SK-N-SH (cell line): ENCODE measurements around the gene SATL1. TPM values are rescaled to one million over a fixed set of nuclear protein-coding genes. Genes with fewer than 3 reads are reported as not detected.

ENCODE experiments used
- CTCF ChIA-PET: fragments of 300-600, 350-600 bp; formaldehyde crosslinking; extraction: SDS; loops from one replicate; lab custom pipeline; 2021; lab: Yijun Ruan, JAX
- POLR2A ChIA-PET: fragments of 350-600 bp; sonication (Branson Sonifier 250); formaldehyde crosslinking; extraction: SDS; loops from one replicate; lab custom pipeline; 2020; ENCODE audit warnings: antibody characterized with exemption, inconsistent platforms; lab: Yijun Ruan, JAX
- DNase-seq: peaks from one replicate; pipeline ENCODE4 v3.0.0; 2012
- H2AFZ ChIP-seq: fragments of 200-600 bp; sonication (generic); 2 replicates; pipeline ENCODE4 v1.8.1; 2016; ENCODE audit warnings: antibody characterized with exemption, mild to moderate bottlenecking, low read depth
- H3F3A ChIP-seq: fragments of 200-600 bp; sonication (generic); replicated peaks from 2 replicates; pipeline ENCODE3; 2016; ENCODE audit warnings: antibody characterized with exemption, mild to moderate bottlenecking; ENCODE audit not compliant: insufficient read depth
- H3K27ac ChIP-seq, 2 experiments: fragments of 200-500 bp in 1 of 2; fragments of 200-600 bp in 1 of 2; sonication (Bioruptor generic) in 1 of 2; sonication (generic), shearing (Covaris generic) in 1 of 2; 2 replicates each; pipeline versions ENCODE4 v1.5.1 to v1.6.1; 2014 to 2016; ENCODE audit warnings: low read depth in 2 of 2, inconsistent platforms in 1 of 2, low read length in 1 of 2, mild to moderate bottlenecking in 1 of 2, mixed read lengths in 1 of 2
- H3K27me3 ChIP-seq: fragments of 200-600 bp; sonication (generic), shearing (Covaris generic); 2 replicates; pipeline ENCODE4 v1.6.1; 2016; ENCODE audit warnings: mixed run types; ENCODE audit not compliant: insufficient read depth
- H3K36me3 ChIP-seq, 2 experiments: fragments of 200-500 bp in 1 of 2; fragments of 200-600 bp in 1 of 2; sonication (Bioruptor generic) in 1 of 2; sonication (generic) in 1 of 2; replicated peaks in 1 of 2; 2 replicates each; pipeline versions ENCODE3 to v1.5.1; 2014 to 2016; ENCODE audit warnings: low read length in 1 of 2, mild to moderate bottlenecking in 1 of 2; ENCODE audit not compliant: insufficient read depth in 2 of 2, control insufficient read depth in 1 of 2
- H3K4me1 ChIP-seq, 2 experiments: fragments of 200-500 bp in 1 of 2; fragments of 200-600 bp in 1 of 2; sonication (Bioruptor generic) in 1 of 2; sonication (generic), shearing (Covaris generic) in 1 of 2; 2 replicates each; pipeline versions ENCODE4 v1.5.1 to v1.6.1; 2014 to 2016; ENCODE audit warnings: low read depth in 1 of 2, low read length in 1 of 2, mixed run types in 1 of 2; ENCODE audit not compliant: insufficient read depth in 2 of 2, control insufficient read depth in 1 of 2
- H3K4me2 ChIP-seq: fragments of 200-600 bp; sonication (generic), shearing (Covaris generic); 2 replicates; pipeline ENCODE4 v1.6.1; 2017; ENCODE audit warnings: mixed run types
- H3K4me3 ChIP-seq, 2 experiments: fragments of 200-500 bp in 1 of 2; fragments of 200-600 bp in 1 of 2; sonication (Bioruptor generic) in 1 of 2; sonication (generic), shearing (Covaris generic) in 1 of 2; 2 replicates each; pipeline versions ENCODE4 v1.5.1 to v1.8.1; 2014 to 2016; ENCODE audit warnings: low read depth in 2 of 2, inconsistent platforms in 1 of 2, low read length in 1 of 2, mild to moderate bottlenecking in 1 of 2, mixed read lengths in 1 of 2, moderate library complexity in 1 of 2
- H3K79me2 ChIP-seq: fragments of 200-600 bp; sonication (generic); 2 replicates; pipeline ENCODE4 v1.8.1; 2017; ENCODE audit warnings: mild to moderate bottlenecking; ENCODE audit not compliant: insufficient read depth
- H3K9ac ChIP-seq: fragments of 200-600 bp; sonication (generic); 2 replicates; pipeline ENCODE4 v1.6.1; 2017; ENCODE audit warnings: mixed run types
- H3K9me2 ChIP-seq: fragments of 200-600 bp; sonication (generic); 2 replicates; pipeline ENCODE4 v1.6.1; 2017; ENCODE audit warnings: mixed run types
- H3K9me3 ChIP-seq: fragments of 200-600 bp; sonication (generic); 2 replicates; pipeline ENCODE4 v1.6.1; 2017; ENCODE audit warnings: mixed run types, mild to moderate bottlenecking, moderate library complexity
- H4K20me1 ChIP-seq: fragments of 200-600 bp; sonication (generic); 2 replicates; pipeline ENCODE4 v1.6.1; 2017; ENCODE audit warnings: mild to moderate bottlenecking, mixed run types; ENCODE audit not compliant: insufficient read depth
- FOXJ3 ChIP-seq: sonication (generic); formaldehyde crosslinking; IDR thresholded peaks from 2 replicates; pipeline ENCODE4 v1.5.1; 2020; ENCODE audit warnings: mild to moderate bottlenecking, missing genetic modification reagents
- JUND ChIP-seq: IDR thresholded peaks from 2 replicates; pipeline ENCODE4 v1.4.0; 2012
- MXI1 ChIP-seq: IDR thresholded peaks from 2 replicates; pipeline ENCODE4 v1.6.1; 2012; ENCODE audit warnings: mild to moderate bottlenecking, low read depth, low read length, improper control_type of control experiment
- RFX5 ChIP-seq: IDR thresholded peaks from 2 replicates; pipeline ENCODE4 v1.6.1; 2012; ENCODE audit warnings: mild to moderate bottlenecking, improper control_type of control experiment, low read length
- RXRA ChIP-seq: IDR thresholded peaks from 2 replicates; pipeline ENCODE4 v1.4.0; 2012; ENCODE audit warnings: low read depth, mild to moderate bottlenecking, borderline replicate concordance
- SMC3 ChIP-seq: IDR thresholded peaks from 2 replicates; pipeline ENCODE4 v1.6.1; 2012; ENCODE audit warnings: low read depth, low read length, improper control_type of control experiment
- TAF1 ChIP-seq: IDR thresholded peaks from 2 replicates; pipeline ENCODE4 v1.6.1; 2012; ENCODE audit warnings: low read depth, mild to moderate bottlenecking, low read length, moderate library complexity, borderline replicate concordance
- WGBS: methylation state at CpG from one replicate; pipeline ENCODE4 v1.1.6; 2017; ENCODE audit warnings: low lambda C conversion rate; 5-methylcytosine and 5-hydroxymethylcytosine counted together
- polyA plus RNA-seq, 3 experiments: library from polyadenylated mRNA; depleted of rRNA; stranded (reverse); fragments of >200 nt; gene quantifications; 2 replicates each; pipeline ENCODE4 v1.2.3, GENCODE V29; 2012
- TF ChIP-seq, protein P1 (sequence below): IDR thresholded peaks from 2 replicates; pipeline ENCODE4 v1.4.0; 2012; ENCODE audit warnings: low read depth
- TF ChIP-seq, protein P2 (sequence below): fragments of 200-600 bp; sonication (generic); IDR thresholded peaks from 2 replicates; pipeline ENCODE4 v1.6.1; 2017; ENCODE audit warnings: antibody characterized with exemption, mild to moderate bottlenecking, moderate library complexity
- TF ChIP-seq, protein P3 (sequence below): IDR thresholded peaks from 2 replicates; pipeline ENCODE4 v1.4.0; 2012; ENCODE audit warnings: low read depth, borderline replicate concordance

SATL1 gene
- polyA plus RNA-seq, 1 of the 3 experiments (the other 2 are of a cell fraction): not detected

DNA sequence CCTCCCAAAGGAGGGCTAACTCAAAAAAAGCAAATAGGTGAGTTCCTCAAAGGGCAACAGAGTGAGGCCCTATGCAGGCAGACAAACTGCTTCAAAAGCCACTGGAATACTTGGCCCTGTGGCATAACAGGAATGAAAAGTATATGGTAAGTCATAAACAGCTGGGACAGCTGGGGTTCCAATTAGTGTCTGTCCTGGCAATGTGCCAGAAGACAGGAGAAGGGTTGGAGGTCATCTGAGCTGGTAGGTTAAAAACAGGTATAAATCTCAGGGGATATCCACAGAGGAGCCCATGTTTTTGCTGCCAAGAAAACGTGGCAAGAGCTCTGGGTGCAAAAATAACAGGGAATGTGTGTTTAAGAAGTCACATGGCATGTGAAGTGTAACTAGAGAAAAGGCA lies 128.3 kb downstream of the SATL1 start:
- DNase-seq: no peak
- Histone ChIP-seq H3K4me2 (no peak overlapping the region), H3K9ac (no peak overlapping the region), H3K36me3 (no peaks in the 10 kb centered on the region), H3K9me3 (no peaks in the 10 kb centered on the region), H3K4me1 (no peaks in the 10 kb centered on the region), H2AFZ (no peak overlapping the region), H4K20me1 (no peaks in the 10 kb centered on the region), H3K79me2 (no peaks in the 10 kb centered on the region), H3K27ac (no peak overlapping the region), H3K27me3 (peaks cover 4% of the 10 kb centered on the region; the same call in 1 of the 2 replicates), H3F3A (no peaks in the 10 kb centered on the region), H3K9me2 (no peaks in the 10 kb centered on the region), H3K4me3 (no peak overlapping the region)
- 0% methylated on average over 1 of the region's 1 CpG for WGBS
- CTCF ChIA-PET: interaction anchor here (1.3 kb wide), 1 partner anchor 31 kb away, joined by 7 read pairs; no protein-coding TSS in a partner anchor
- TF ChIP-seq MXI1 (no peak), RXRA (no peak), JUND (no peak), TAF1 (no peak), FOXJ3 (no peak), RFX5 (no peak), SMC3 (no peak)
- TF ChIP-seq, protein P1, sequence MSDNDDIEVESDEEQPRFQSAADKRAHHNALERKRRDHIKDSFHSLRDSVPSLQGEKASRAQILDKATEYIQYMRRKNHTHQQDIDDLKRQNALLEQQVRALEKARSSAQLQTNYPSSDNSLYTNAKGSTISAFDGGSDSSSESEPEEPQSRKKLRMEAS: no peak
- TF ChIP-seq, protein P2, sequence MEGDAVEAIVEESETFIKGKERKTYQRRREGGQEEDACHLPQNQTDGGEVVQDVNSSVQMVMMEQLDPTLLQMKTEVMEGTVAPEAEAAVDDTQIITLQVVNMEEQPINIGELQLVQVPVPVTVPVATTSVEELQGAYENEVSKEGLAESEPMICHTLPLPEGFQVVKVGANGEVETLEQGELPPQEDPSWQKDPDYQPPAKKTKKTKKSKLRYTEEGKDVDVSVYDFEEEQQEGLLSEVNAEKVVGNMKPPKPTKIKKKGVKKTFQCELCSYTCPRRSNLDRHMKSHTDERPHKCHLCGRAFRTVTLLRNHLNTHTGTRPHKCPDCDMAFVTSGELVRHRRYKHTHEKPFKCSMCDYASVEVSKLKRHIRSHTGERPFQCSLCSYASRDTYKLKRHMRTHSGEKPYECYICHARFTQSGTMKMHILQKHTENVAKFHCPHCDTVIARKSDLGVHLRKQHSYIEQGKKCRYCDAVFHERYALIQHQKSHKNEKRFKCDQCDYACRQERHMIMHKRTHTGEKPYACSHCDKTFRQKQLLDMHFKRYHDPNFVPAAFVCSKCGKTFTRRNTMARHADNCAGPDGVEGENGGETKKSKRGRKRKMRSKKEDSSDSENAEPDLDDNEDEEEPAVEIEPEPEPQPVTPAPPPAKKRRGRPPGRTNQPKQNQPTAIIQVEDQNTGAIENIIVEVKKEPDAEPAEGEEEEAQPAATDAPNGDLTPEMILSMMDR: no peak
- TF ChIP-seq, protein P3, sequence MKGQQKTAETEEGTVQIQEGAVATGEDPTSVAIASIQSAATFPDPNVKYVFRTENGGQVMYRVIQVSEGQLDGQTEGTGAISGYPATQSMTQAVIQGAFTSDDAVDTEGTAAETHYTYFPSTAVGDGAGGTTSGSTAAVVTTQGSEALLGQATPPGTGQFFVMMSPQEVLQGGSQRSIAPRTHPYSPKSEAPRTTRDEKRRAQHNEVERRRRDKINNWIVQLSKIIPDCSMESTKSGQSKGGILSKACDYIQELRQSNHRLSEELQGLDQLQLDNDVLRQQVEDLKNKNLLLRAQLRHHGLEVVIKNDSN: no peak
- POLR2A ChIA-PET: no interaction called here

DNA sequence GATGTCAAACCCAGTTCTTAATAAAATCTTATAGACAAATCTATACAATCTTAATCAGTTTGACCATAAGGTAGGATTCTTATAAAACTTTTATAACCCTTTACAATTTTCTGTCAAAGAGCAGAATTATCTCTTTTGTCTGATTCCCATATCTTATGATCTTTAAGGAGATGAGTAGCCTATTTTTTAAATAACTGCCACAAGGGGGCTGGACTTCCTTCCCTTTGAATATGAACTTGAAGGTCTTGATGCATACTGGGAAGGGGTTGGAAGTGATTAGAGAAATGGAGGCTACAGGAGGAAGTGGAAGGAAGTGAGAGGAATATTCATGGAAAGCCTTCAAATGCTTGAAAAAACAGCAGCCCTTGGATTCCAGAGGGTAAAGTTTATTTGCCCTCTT lies 128.8 kb downstream of the SATL1 start:
- CTCF ChIA-PET: interaction anchor here (1.3 kb wide), 1 partner anchor 31 kb away, joined by 7 read pairs; no protein-coding TSS in a partner anchor
- H3K4me3 ChIP-seq: no peak overlapping the region
- no peaks in the 10 kb centered on the region for H4K20me1 ChIP-seq
- no peaks in the 10 kb centered on the region for H3K4me1 ChIP-seq
- no peak overlapping the region for H3K27ac ChIP-seq
- H3K9me2 ChIP-seq: no peaks in the 10 kb centered on the region
- H3K36me3 ChIP-seq: no peaks in the 10 kb centered on the region
- H3F3A ChIP-seq: no peaks in the 10 kb centered on the region
- DNase-seq: no peak
- no peaks in the 10 kb centered on the region for H3K9me3 ChIP-seq
- H3K4me2 ChIP-seq: no peak overlapping the region
- no peaks in the 10 kb centered on the region for H3K79me2 ChIP-seq
- H2AFZ ChIP-seq: no peak overlapping the region
- TF ChIP-seq TAF1: no peak
- TF ChIP-seq, protein P2: peak; percentile 36
- POLR2A ChIA-PET: no interaction called here
- no peak overlapping the region for H3K9ac ChIP-seq
- H3K27me3 ChIP-seq: no peaks in the 10 kb centered on the region; the same call in 1 of the 2 replicates
